HEK293T (cell line): ENCODE measurements around the gene HAO2.

ENCODE experiments used
- ARNT ChIP-seq: fragments of 450-650 bp; IDR thresholded peaks from 2 replicates; pipeline ENCODE4 v1.6.1; 2017; ENCODE audit warnings: mild to moderate bottlenecking
- BHLHE40 ChIP-seq: fragments of 450-650 bp; IDR thresholded peaks from 2 replicates; pipeline ENCODE4 v1.6.1; 2016; ENCODE audit warnings: mild to moderate bottlenecking, moderate library complexity, borderline replicate concordance
- FOXA1 ChIP-seq: fragments of 450-650 bp; IDR thresholded peaks from 2 replicates; pipeline ENCODE4 v1.6.1; 2016; ENCODE audit warnings: mild to moderate bottlenecking
- FOXM1 ChIP-seq: fragments of 450-650 bp; IDR thresholded peaks from 2 replicates; pipeline ENCODE4 v1.6.1; 2017; ENCODE audit warnings: mild to moderate bottlenecking, borderline replicate concordance
- HDGF ChIP-seq: fragments of 450-650 bp; IDR thresholded peaks from 2 replicates; pipeline ENCODE4 v1.6.1; 2017; ENCODE audit warnings: antibody characterized with exemption, borderline replicate concordance
- NFRKB ChIP-seq: fragments of 450-650 bp; IDR thresholded peaks from 2 replicates; pipeline ENCODE4 v1.6.1; 2016; ENCODE audit warnings: mild to moderate bottlenecking, moderate library complexity
- SP1 ChIP-seq: fragments of 450-650 bp; IDR thresholded peaks from 2 replicates; pipeline ENCODE4 v1.6.1; 2017
- SUZ12 ChIP-seq: fragments of 450-650 bp; IDR thresholded peaks from 2 replicates; pipeline ENCODE4 v1.6.1; 2016; ENCODE audit warnings: mild to moderate bottlenecking
- ZNF384 ChIP-seq: fragments of 450-650 bp; IDR thresholded peaks from 2 replicates; pipeline ENCODE4 v1.6.1; 2016

- no peak for TF ChIP-seq SP1
- TF ChIP-seq SUZ12: no peak
- TF ChIP-seq ARNT: no peak
- no peak for TF ChIP-seq BHLHE40
- TF ChIP-seq HDGF: no peak
- TF ChIP-seq FOXA1: no peak
- no peak for TF ChIP-seq NFRKB
- no peak for TF ChIP-seq FOXM1
- TF ChIP-seq ZNF384: no peak
Measured at GRCh38 chr1:119330466-119331189, 38.0 kb upstream of the HAO2 start.
